Suprapubic skin (tissue), 4 donors: ENCODE results near the gene TSPYL2.

Source experiments
- CTCF ChIP-seq, 2 donors: fragments of 200-600 bp in 1 of 2; fragments of 450-650 bp in 1 of 2; sonication (generic) in 1 of 2; IDR thresholded peaks; one replicate each; pipeline ENCODE4 v1.5.1; 2016 to 2019; ENCODE audit warnings: antibody characterized with exemption in 2 of 2, mild to moderate bottlenecking in 1 of 2, moderate library complexity in 1 of 2
- EP300 ChIP-seq: sonication (generic); formaldehyde crosslinking; IDR thresholded peaks from one replicate; pipeline ENCODE4 v1.6.1; 2017; ENCODE audit warnings: antibody characterized with exemption
- POLR2AphosphoS5 ChIP-seq, 3 donors: sonication (generic); formaldehyde crosslinking; IDR thresholded peaks; one replicate each; pipeline ENCODE4 v1.6.1; 2017; ENCODE audit warnings: antibody characterized with exemption in 3 of 3

GRCh38 chrX:53088136-53088974 lies 6.2 kb downstream of the TSPYL2 start:
- TF ChIP-seq EP300 = no peak
- TF ChIP-seq POLR2AphosphoS5 (IDR thresholded peaks at IDR 0.05) = no peak
- TF ChIP-seq CTCF (IDR thresholded peaks at IDR 0.05) = no peak
